HG03103 (cell line): ENCODE data around the gene PDXDC1.
"Not testable (repeated sequence)": the region's sequence is repeated elsewhere in the genome, so short reads cannot be mapped to it uniquely, and the experiment has no call there.

Experiments used
- ATAC-seq: cut with Tn5 transposase; IDR thresholded peaks from one replicate; pipeline ENCODE4 v1.9.1; 2021; ENCODE audit warnings: low read depth; ENCODE audit not compliant: unreplicated experiment

Gene PDXDC1

DNA sequence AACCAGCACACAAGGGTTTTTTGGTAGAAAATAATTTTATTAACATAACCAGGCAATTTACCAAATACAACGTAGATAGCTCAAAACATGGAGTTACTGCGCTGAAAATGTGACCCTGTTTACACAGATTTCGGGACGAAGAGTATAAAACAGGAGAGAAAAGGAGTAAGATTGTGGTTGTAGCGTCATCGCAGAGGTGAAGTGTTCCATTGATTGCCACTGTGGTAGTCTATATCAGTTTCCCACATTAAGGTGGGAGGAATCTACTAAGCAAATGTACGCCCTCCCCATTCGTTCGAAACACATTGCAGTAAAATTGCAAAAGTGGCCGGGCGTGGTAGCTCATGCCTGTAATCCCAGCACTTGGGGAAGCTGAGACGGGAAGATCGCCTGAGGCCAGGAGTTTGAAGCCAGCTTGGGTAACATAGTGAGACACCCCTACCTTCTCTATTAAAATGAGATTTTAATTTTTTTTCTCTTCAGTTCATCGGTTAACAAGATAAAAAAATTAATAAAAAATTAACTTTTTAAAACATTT, 972 bp upstream of the PDXDC1 start:
- not testable (repeated sequence) for ATAC-seq

DNA sequence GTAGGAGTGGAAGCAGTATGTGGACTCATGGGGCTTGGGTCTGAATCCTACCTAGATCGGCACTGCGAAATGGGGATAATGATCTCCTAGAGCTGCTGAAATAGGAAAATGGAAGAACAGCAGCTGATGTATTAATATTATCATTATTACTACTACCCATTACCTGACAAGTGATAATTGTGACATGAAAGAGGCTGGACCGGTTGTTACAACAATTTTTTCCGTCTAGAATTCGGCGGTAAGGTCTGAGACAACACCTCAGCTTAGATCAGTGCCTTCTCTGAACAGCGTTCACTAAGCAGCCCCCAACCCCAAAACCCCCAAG, 533 bp upstream of the PDXDC1 start:
- not testable (repeated sequence) for ATAC-seq

DNA sequence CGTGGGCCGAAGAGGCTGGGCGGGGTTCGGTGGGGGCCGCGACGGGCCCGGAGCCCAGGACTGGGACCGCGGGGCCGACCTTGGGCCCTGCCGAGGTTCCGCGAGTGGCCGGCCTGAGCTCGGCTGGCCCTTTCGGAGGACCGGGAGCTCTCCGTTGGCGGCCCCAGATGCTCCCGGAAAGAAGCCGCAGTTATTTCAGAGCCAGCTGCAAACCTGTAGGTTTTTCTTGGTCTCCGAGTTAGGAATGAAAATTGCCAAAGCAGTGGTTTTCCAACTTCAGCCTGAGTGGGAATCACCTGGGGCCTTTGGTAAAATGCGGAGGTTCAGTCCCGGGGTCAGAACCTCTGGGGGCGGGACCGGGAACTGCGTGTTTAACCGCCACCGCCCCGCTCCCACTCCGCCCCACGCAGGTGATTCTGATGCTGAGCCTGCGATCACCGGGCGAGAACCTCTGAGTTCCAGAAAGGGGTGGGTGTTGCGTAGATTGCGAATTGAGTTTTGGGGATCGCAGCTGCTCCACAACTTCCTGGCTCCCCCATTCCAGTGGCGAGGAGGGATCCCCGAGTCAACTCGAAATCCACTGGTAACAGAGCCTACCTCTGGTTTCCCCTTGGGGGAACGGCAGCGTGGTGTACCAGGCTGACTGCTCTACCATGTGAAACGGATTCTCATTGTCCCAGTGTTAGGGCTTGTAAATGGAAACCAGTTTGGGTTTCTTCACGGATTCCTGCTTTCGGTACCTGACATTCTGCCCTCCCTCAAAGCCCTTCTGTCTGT, 780 bp downstream of the PDXDC1 start:
- ATAC-seq: not testable (repeated sequence)

DNA sequence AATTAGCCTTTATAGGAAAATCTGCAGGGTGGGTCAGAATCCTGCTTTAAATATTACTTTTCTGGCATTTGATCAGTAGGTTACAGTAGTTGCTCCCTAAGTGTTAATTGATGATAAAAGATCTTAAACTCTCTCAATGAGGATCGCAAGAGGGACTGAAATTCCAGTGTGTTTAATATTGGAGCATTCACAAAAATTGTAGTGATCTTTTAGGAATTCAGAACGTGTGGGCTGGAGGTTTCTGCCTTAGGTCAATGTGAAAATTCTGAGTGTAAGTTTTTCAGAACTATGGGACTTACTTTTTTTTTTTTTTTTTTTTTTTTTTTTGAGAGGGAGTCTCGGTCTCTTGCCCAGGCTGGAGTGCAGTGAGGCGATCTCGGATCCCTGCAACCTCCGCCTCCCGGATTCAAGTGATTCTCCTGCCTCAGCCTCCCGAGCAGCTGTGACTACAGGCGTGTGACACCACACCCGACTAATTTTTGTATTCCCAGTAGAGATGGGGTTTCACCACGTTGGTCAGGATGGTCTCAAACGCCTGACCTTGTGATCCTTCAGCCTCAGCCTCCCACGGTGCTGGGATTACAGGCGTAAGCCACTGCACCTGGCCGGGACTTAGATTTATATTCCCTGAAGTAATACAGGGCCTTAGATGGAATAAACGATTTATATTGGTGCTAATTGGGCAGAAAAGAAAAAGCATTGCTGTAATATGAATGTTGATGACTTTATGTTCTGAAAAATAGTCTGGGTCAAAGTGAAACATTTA, 2.3 kb downstream of the PDXDC1 start:
- ATAC-seq: not testable (repeated sequence)

DNA sequence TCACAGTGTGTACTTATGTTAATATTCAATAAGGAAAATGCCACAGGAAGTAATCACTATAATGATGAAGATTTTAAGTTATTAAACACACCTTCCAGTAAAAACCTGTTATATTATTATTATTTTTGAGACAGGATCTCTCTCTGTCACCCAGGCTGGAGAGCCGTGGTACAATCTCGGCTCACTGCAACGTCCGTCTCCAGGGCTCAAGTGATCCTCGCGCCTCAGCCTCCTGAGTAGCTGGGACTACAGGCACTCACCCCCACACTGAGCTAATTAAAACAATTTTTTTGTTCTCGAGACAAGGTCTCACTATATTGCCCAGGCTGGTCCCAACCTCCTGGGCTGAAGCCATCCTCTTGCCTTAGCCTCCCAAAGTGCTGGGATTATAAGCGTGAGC, 3.5 kb downstream of the PDXDC1 start:
- not testable (repeated sequence) for ATAC-seq

DNA sequence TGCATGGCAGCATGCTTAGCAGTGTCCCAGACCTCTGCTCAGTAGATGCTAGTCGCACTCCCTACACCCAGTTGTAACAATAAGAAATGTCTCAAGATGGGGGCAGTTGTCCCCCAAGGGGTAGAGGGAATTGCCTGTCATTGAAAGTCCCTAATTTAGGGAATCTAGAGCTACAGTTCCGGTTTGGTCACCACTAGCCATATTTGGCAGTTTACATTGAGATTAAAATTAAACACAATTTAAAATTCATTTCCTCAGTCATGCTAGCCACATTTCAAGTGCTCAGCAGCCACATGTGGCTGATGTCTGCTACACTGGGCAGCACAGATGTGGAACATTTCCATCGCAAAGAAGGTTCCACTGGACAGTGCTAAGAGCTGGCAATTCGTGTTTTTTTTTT, 4.1 kb downstream of the PDXDC1 start:
- not testable (repeated sequence) for ATAC-seq

DNA sequence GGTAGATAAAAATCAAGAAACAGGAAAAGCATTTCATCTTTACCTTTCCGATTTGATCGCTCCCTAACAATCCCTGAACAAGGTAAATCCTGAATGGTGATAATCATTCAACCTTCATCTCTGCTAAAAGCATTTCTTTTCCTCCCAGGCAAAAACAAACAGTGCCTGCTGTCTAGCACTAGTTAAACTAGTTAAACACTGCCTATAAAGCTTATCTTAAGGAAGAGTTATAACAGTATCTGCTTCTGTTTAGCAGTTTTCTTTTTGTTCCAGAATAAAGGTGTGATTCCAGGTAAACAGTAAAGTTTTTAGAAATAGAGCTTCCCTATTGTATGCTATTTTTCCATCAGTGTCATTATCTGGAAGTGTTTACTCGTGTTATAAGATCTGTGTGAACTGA, 6.4 kb downstream of the PDXDC1 start:
- ATAC-seq: not testable (repeated sequence)

DNA sequence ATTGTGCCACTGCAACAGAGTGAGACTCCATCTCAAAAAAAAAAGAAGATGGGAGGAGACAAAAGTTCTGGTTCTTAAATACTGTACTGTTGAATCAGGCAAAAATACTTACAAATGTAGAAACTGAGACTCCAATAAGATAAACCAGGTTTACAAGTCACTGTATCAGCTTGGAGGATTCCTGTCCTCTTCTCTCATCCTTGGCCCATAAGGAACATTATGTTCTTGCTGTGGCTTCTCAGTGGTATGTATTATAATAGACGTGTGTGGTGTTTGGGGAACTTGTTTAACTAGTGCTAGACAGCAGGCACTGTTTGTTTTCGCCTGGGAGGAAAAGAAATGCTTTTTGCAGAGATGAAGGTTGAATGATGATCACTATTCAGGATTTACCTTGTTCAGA, 7.7 kb downstream of the PDXDC1 start:
- ATAC-seq: not testable (repeated sequence)

DNA sequence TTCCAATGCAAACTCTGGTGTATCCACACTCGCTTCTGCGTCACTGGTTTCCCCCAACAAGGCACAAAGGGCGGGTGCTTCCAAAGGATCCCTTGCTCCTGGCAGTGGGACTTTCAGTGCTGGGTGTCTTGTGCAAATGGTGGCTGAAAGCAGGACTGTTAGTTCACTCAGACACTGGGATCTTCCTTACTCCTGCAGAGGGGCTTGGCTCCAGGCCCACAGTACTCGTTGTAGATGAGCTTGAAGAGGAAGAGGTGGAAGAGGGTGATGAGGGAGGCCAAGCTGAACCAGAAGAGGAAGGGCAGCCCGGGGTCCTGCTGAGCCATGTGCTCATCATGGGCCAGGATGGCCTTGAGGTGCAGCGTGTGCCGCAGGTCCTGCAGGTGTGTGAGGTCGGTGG, 13.3 kb downstream of the PDXDC1 start:
- not testable (repeated sequence) for ATAC-seq

DNA sequence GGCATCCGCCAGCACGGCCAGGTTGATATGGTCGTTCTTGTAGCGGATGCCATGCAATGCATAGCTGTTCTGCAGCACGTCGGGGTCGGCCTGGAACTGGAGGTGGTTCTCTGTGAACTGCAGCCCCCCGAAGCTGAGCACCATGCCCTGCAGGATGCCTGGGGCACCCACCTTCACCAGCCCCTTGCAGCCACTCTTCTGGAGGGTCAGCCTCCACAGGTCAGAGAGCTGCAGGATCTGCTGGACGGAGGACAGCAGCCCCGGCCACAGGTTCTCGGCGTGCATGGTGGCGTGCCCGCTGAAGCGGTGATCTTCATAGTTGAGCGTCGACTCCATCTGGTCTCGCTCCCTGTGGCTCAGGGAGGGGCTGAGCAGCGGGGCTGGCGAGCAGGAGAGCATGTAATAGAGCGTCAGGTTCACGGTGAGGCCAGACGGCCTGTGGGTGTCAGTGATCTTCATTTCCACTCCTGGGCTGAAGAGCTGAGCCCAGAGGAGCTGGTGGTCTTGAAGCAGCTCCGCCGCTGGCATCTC, 13.9 kb downstream of the PDXDC1 start:
- not testable (repeated sequence) for ATAC-seq

DNA sequence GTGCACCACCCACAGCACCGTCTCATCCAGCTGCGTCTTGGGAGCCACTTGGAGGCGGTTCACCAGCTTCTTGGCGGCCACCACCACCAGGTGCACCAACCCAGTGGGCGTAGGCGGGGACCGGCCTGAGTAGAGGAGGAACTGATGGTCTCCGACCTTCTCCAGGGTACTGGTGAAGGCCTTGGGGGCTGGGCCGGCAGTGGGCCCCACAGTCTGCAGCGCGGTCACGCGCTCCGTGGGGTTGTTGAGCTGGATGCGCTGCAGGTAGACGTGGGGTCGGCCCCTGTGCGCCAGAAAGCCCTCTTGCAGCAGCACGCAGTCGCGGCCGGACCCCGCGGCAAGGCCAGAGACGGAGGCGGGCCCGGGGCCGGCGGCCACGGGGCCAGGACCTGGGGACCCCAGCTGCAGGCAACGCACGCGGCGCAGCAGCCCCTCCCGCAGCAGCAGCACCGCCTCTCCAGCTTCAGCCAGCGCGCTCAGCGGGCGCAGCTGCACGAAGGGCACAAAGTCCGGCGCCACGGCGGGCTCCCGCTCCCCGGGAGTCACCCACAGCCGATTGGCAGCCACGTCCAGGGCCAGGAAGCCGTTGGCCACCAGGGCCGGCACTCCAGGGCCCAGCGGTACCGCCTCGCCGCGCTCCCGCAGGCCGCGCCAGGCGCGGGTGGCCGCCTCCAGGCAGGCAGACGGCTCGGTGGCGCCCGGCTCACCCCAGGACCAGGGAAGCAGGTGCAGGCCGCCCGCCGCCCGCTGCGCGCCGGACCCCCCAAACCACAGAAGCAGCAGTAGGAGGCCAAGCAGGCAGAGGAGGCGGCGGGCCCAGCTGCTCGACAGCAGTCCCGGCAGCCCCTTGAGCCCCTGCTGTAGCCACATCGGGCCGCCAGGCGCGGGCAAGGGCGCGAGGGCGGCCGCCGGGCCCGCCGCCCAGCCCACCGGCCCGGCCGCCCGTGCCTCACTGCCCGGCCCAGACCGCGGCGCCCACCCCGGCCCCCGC, 14.8 kb downstream of the PDXDC1 start:
- ATAC-seq: not testable (repeated sequence)

DNA sequence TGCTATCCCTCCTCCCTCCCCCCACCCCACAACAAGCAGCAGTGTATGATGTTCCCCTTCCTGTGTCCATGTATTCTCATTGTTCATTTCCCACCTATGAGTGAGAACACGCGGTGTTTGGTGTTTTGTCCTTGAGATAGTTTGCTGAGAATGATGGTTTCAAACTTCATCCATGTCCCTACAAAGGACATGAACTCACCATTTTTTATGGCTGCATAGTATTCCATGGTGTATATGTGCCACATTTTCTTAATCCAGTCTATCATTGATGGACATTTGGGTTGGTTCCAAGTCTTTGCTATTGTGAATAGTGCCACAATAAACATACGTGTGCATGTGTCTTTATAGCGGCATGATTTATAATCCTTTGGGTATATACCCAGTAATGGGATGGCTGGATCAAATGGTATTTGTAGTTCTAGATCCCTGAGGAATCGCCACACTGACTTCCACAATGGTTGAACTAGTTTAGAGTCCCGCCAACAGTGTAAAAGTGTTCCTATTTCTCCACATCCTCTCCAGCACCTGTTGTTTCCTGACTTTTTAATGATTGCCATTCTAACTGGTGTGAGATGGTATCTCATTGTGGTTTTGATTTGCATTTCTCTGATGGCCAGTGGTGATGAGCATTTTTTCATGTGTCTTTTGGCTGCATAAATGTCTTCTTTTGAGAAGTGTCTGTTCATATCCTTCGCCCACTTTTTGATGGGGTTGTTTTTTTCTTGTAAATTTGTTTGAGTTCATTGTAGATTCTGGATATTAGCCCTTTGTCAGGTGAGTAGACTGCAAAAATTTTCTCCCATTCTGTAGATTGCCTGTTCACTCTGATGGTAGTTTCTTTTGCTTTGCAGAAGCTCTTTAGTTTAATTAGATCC, 18.7 kb downstream of the PDXDC1 start:
- ATAC-seq: not testable (repeated sequence)

DNA sequence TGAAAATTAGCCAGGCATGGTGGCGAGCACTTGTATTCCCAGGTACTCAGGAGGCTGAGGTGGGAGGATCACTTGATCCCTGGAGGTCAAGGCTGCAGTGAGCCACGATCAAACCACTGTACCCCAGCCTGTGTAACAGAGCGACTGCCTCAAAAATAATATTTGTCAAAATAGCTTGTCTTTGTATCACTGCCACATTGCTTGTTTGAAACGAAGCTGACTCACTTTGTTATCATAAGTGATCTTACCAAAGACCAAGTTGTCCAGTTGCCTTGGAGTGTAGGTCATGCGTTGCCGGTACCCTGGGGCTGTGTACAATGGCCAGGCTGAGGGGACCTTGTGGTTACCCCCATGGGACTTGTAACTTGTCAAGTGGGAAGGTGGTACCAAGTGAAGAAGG, 21.9 kb downstream of the PDXDC1 start:
- not testable (repeated sequence) for ATAC-seq

DNA sequence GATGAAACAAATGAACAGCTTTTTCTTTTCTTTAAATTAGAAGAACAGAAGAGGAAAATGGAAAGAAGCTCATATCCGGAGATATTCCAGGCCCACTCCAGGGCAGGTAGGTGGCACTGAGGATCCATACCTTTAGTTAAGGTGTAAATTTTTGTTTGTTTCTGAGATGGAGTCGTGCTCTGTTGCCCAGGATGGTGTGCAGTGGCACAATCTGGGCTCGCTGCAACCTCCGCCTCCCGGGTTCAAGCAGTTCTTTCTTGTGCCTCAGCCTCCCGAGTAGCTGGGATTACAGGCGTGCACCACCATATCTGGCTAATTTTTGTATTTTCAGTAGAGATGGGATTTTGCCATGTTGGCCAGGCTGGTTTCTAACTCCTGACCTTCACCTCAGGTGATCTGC, 23.5 kb downstream of the PDXDC1 start:
- ATAC-seq: not testable (repeated sequence)

DNA sequence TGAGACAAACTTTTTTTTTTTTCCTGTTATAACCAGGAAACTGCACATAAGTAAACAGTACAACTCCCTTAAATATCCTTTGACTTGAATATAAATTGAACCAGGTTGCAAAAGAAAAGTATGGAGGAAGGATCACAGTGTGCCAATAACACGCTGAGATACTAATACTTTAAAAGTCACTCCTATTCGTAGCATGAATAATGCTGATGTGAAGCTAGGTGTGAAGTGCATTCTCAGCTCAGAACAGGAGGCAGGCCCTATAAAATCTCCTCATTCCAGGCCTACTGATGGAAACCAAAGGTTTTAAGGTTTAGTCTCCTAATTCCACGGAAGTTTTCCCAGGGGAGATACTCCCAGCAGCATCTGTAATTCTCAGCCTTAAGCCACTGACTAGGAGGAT, 25.0 kb downstream of the PDXDC1 start:
- ATAC-seq: not testable (repeated sequence)

DNA sequence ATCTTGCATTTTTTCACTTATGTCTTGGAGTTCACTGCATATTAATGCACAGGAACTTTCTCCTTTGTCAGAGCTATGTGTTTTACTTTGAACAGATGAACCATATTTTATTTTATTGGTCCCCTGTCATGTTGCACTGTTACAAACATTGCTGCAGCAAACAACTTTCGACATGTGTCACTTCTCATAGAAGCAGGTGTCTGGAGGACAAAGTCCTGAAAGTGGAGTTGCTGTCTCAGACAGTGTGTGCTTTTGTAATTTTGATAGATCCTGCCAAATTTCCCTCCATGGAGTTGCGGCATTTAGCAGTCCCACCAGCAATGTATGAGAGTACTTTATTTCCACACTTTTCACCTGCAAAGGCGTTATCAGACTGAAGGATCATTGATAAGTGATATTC, 27.6 kb downstream of the PDXDC1 start:
- not testable (repeated sequence) for ATAC-seq

DNA sequence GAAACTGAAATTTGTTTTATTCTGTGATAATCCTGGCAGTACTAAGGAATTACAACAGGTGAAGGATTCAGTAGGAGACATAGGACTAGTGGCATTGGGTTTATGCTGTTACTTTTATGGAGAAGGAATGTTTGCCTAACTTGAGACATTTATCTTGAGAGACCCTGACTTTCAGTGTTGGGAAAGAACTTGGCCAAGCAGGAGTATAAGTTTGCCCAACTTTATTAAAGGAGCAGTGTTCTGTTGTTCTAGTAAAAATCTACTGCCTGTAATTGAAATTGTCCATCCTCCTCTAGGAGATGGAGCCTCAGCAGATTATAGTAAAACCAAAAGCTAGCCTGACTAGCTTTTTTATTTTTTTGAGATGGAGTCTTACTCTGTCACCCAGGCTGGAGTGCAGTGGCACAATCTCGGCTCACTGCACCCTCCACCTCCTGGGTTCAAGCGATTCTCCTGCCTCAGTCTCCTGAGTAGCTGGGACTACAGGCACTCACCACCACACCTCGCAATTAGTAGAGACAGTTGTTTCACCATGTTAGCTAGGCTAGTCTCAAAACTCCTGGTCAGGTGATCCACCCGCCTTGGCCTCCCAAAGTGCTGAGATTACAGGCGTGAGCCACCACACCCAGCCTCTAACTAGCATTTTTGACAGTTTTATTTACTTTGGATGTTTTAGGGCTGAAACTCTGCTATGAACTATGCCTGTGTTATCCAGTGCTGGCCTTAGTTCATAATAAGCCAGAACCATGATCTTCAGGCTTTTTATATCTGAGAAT, 30.7 kb downstream of the PDXDC1 start:
- ATAC-seq: not testable (repeated sequence)

DNA sequence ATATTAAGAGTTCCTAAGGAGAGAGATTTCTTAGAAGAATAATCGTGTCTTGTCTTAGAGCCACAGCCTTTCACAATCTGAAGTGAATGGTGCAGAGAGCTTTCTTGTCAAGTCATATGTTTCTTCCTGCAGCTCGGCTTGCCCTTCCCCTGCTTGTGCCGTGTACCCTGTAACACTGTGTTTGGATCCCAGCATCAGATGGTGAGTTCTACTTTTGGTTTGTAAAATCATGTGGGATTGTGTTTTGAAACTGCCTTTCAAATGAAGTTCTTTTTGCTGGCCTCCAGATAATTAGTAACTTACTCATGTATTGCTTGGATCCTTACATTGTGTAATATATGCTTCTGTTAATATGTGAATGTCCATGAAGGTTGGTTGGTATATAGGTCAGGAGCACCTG, 33.8 kb downstream of the PDXDC1 start:
- not testable (repeated sequence) for ATAC-seq
